HG03558 (cell line): ENCODE measurements around the gene MAP4K2.

Experiments used
- ATAC-seq: cut with Tn5 transposase; IDR thresholded peaks from one replicate; pipeline ENCODE4 v1.9.1; 2021; ENCODE audit warnings: moderate number of reproducible peaks; ENCODE audit not compliant: unreplicated experiment; ENCODE audit errors: extremely low read depth

MAP4K2 gene

GRCh38 chr11:64772303-64773018, 30.6 kb downstream of the MAP4K2 start:
- no peak for ATAC-seq

GRCh38 chr11:64771861-64772260, 31.2 kb downstream of the MAP4K2 start:
- ATAC-seq, result no peak

- no peak for ATAC-seq
Measured at GRCh38 chr11:64770120-64770519, 32.9 kb downstream of the MAP4K2 start.

GRCh38 chr11:64769283-64769682, 33.7 kb downstream of the MAP4K2 start:
- ATAC-seq, result no peak

- ATAC-seq, result no peak
Measured at GRCh38 chr11:64768300-64768694, 34.7 kb downstream of the MAP4K2 start.

- ATAC-seq, result no peak
Measured at GRCh38 chr11:64767344-64768299, 35.4 kb downstream of the MAP4K2 start.

GRCh38 chr11:64766881-64767280, 36.1 kb downstream of the MAP4K2 start:
- no peak for ATAC-seq

- ATAC-seq, result no peak
Measured at GRCh38 chr11:64765851-64766665, 37.0 kb downstream of the MAP4K2 start.

- ATAC-seq, result no peak
Measured at GRCh38 chr11:64765291-64765850, 37.6 kb downstream of the MAP4K2 start.

- ATAC-seq, result no peak
Measured at GRCh38 chr11:64764753-64765152, 38.3 kb downstream of the MAP4K2 start.

- no peak for ATAC-seq
Measured at GRCh38 chr11:64764040-64764611, 38.9 kb downstream of the MAP4K2 start.

GRCh38 chr11:64763526-64764039, 39.4 kb downstream of the MAP4K2 start:
- ATAC-seq, result no peak

GRCh38 chr11:64762674-64763525, 40.1 kb downstream of the MAP4K2 start:
- no peak for ATAC-seq

- no peak for ATAC-seq
Measured at GRCh38 chr11:64762277-64762673, 40.7 kb downstream of the MAP4K2 start.

- ATAC-seq, result no peak
Measured at GRCh38 chr11:64760759-64761420, 42.1 kb downstream of the MAP4K2 start.

GRCh38 chr11:64759722-64760719, 43.0 kb downstream of the MAP4K2 start, which contains the start of gene PYGM:
TSS of gene PYGM (minus strand) at chr11:64759974. CDS start at chr11:64759898, 76 bp downstream.
- no peak for ATAC-seq

GRCh38 chr11:64759131-64759721, 43.8 kb downstream of the MAP4K2 start:
- no peak for ATAC-seq
